GM19455 (cell line): ENCODE results near the gene BHLHE41.

ENCODE experiments used
- ATAC-seq: cut with Tn5 transposase; IDR thresholded peaks from one replicate; pipeline ENCODE4 v1.9.1; 2021; ENCODE audit not compliant: unreplicated experiment

Gene BHLHE41

GRCh38 chr12:26116829-26117715 is 7.8 kb downstream of the BHLHE41 start:
- no peak for ATAC-seq

- ATAC-seq, result no peak
Measured at GRCh38 chr12:26114720-26115401, 10.0 kb downstream of the BHLHE41 start.

GRCh38 chr12:26113853-26114719 is 10.8 kb downstream of the BHLHE41 start:
- peak; percentile 78 for ATAC-seq

GRCh38 chr12:26113181-26113654 is 11.6 kb downstream of the BHLHE41 start:
- no peak for ATAC-seq

- no peak for ATAC-seq
Measured at GRCh38 chr12:26112703-26113147, 12.1 kb downstream of the BHLHE41 start.

GRCh38 chr12:26112232-26112631 is 12.6 kb downstream of the BHLHE41 start:
- no peak for ATAC-seq

- no peak for ATAC-seq
Measured at GRCh38 chr12:26109343-26109881, 15.4 kb downstream of the BHLHE41 start.

GRCh38 chr12:26108915-26109314 is 15.9 kb downstream of the BHLHE41 start:
- no peak for ATAC-seq

GRCh38 chr12:26106347-26106746 is 18.5 kb downstream of the BHLHE41 start:
- no peak for ATAC-seq

GRCh38 chr12:26102953-26103352 is 21.9 kb downstream of the BHLHE41 start:
- ATAC-seq, result no peak

- no peak for ATAC-seq
Measured at GRCh38 chr12:26101763-26102162, 23.1 kb downstream of the BHLHE41 start.

- ATAC-seq, result no peak
Measured at GRCh38 chr12:26101350-26101734, 23.5 kb downstream of the BHLHE41 start.

- ATAC-seq, result no peak
Measured at GRCh38 chr12:26100666-26101349, 24.0 kb downstream of the BHLHE41 start.

- peak; percentile 64 for ATAC-seq
Measured at GRCh38 chr12:26097046-26097878, 27.6 kb downstream of the BHLHE41 start.

- no peak for ATAC-seq
Measured at GRCh38 chr12:26096036-26096435, 28.8 kb downstream of the BHLHE41 start.

GRCh38 chr12:26095186-26095585 is 29.7 kb downstream of the BHLHE41 start:
- no peak for ATAC-seq

- ATAC-seq, result no peak
Measured at GRCh38 chr12:26092346-26093105, 32.3 kb downstream of the BHLHE41 start.

GRCh38 chr12:26091822-26092221 is 33.0 kb downstream of the BHLHE41 start:
- ATAC-seq, result no peak
